Kidney glomerular epithelial cell (primary cell): ENCODE results near the gene NUDC.
"Not testable (repeated sequence)": the region's sequence is repeated elsewhere in the genome, so short reads cannot be mapped to it uniquely, and the experiment has no call there.

Experiments
- DNase-seq: peaks from one replicate; lab custom pipeline; 2025; lab: John Stamatoyannopoulos, UW

NUDC gene

GRCh38 chr1:26911399-26912146 lies 10.0 kb upstream of the NUDC start:
- no peak for DNase-seq

GRCh38 chr1:26912147-26912490 lies 9.4 kb upstream of the NUDC start:
- DNase-seq = no peak

- DNase-seq = no peak
These were observed 8.2 kb upstream of the NUDC start for GRCh38 chr1:26913389-26913753.

- DNase-seq = no peak
These were observed 7.6 kb upstream of the NUDC start, which contains the start of gene NR0B2 for GRCh38 chr1:26913754-26914619. Gene NR0B2, minus strand, starts transcription at chr1:26913975. Its CDS starts 35 bp downstream, at chr1:26913940.

GRCh38 chr1:26915204-26915842 lies 6.2 kb upstream of the NUDC start:
- no peak for DNase-seq

DNA sequence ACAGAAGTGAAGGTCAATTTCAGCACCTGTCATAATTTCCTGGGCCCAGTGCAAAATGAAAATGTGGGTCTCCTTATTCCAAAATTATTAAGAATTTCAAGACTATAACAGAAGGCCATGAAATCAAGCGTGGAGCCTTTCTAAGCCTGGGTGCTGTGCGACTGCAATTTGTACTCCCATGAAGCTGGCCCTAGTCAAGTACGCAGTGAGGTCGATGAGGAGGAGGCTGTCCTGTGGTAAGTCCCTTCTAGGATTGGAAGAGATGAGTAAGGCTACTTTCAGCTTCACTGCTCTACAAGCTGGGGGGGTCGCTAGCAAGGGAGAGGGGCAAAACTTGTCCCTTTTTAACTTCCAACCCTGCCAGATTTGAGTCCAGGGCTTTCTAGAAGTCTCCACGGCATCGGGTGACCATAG lies 410 bp upstream of the NUDC start:
- DNase-seq = no peak

- DNase-seq = no peak
These were observed 837 bp downstream of the NUDC start for GRCh38 chr1:26922431-26922729.

- DNase-seq = no peak
These were observed 1.4 kb downstream of the NUDC start for GRCh38 chr1:26922901-26923300.

DNA sequence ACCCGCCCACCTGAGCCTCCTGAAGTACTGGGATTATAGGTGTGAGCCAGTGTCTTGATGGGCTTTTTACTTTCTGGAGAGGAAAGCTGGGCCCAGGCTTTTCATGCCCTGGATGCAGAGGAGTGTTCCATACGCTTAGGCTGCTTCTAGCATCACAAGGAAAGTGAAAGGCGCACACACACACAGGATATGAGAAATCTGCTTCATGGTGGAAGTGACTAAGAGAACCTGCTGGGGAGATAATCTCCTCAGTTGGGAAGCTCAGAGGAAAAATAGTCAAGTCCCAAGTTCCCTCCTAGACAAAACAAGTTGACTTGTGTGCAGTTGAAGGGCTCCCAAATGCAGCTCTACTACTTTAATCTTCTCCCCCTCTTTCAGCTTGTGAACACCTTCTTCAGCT lies 2.2 kb downstream of the NUDC start:
- no peak for DNase-seq

DNA sequence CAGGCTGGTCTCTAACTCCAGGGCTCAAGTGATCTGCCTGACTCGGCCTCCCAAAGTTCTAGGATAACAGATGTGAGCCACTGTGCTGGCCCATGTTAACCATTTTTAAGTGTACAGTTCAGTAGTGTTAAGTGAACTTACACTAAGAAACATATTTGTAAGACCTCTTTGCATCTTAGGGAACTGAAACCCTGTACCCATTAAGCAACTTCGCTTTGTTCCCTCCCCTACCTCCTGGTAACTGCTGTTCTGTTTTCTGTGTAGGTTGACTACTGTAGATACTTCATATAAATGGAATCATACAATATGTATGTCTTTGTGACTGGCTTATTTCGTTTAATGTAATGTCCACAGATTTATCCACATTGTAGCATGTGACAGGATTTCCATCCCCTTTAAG lies 11.0 kb downstream of the NUDC start:
- DNase-seq = no peak

- DNase-seq = no peak
These were observed 15.3 kb downstream of the NUDC start for GRCh38 chr1:26936823-26937222.

DNA sequence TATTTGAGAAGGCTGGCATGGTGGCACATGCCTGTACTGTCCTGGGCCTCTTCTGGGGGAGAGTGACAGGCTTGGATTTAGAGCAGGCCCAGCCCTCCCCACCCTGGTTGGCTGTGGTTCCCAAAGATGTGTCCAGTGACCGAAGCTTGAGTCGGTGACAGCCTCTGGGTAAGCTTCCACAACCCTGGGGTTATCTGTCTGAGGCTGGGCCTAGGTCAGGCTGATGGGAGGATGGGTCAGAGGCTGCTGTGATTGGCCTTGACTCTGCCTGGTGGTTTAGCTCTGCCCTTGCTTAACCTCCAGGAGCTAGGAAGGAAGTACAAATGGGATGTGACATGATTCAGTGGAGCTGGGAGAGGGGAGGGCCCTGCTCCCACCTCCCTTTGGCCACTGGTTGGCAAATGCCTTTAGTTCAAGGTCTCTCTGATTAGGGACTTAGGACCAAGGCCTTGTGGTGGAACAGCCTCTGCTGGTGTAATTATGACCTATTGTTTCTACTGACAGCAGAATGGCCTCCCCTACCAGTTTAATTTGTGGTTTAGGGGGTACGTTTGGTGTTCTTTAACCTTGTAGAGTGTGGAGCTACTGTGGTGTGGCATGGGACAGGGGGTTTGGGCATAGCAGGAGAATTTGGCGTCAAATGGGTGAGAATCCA lies 16.6 kb downstream of the NUDC start:
- no peak for DNase-seq

DNA sequence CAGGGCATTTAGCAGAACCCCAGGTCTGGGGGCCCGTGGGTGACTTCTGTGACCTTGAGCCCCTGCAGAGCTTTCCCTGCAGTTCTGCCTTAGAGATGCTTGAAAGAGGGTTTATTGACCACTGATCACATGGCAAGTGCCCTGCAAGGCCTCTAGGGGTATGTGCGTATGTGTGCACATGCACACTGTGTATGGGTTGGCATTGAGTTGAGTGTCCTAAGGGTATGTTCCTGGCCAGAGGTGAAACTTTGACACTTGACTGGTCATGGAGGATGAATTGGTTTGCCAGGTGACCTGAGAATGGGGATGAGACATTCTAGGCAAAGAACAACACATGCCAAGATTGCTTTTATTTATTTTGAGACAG lies 17.1 kb downstream of the NUDC start:
- DNase-seq = no peak

GRCh38 chr1:26941311-26941710 lies 19.8 kb downstream of the NUDC start:
- DNase-seq = no peak

DNA sequence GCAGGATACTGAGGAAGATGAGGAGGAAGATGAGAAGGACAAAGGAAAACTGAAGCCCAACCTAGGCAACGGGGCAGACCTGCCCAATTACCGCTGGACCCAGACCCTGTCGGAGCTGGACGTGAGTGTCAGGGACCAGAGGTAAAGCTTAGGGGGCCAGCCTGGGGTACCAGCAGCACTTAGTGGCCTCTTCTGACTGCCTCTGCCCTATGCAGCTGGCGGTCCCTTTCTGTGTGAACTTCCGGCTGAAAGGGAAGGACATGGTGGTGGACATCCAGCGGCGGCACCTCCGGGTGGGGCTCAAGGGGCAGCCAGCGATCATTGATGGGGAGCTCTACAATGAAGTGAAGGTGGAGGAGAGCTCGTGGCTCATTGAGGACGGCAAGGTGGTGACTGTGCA lies 21.1 kb downstream of the NUDC start:
- no peak for DNase-seq

DNA sequence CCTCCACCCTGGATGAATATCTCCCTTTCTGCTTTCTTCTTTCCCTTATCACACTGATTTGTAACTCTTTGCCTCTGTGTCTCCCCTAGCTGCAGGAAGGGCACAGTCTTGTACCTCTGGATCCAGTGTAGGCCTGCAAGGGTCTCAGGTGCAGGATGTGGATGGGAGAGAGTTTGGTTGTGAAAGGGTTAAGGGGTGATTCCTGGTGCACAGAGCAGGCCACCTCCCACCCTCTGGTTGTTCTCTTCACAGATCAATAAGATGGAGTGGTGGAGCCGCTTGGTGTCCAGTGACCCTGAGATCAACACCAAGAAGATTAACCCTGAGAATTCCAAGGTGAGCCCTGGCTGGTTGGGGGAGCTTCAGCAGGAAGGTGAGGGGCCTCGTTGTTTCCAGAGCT lies 23.6 kb downstream of the NUDC start:
- no peak for DNase-seq

DNA sequence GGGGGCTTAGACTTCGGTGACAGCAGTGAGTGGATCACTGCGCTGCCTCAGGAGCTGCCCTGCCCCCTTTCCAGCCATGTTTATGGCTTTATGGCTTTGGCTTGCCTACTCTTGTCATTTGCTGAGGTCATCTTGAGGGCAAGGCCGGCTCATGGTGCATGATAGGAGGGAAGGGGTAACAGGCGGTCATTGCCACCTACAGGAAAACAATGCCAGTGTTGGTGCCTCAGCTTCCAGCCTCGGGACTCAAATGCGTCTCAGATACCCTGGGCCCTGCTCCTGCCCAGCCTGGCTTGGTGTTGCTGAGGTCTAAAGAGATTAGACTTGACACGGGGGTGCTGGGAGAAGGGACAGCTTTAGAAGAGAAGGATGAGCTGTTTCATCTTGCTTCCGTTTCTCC lies 24.2 kb downstream of the NUDC start:
- DNase-seq = no peak

DNA sequence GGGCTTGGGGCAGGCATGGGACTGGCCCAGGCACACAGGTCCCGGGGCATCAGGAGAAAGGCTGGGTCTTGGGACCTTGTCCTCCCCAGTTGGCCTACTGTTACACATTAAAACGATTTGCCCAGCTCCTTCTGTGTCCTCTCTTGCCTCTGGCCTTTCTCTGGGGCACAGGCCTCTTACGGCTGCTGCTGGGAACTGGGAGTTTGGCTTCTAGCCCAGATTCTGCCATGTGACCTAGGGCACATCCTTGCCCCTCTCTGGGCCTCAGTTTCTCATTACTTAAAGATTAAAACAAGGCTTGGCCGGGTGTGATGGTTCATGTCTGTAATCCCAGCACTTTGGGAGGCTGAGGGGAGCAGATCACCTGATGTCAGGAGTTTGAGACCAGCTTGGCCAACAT lies 24.7 kb downstream of the NUDC start:
- no peak for DNase-seq

DNA sequence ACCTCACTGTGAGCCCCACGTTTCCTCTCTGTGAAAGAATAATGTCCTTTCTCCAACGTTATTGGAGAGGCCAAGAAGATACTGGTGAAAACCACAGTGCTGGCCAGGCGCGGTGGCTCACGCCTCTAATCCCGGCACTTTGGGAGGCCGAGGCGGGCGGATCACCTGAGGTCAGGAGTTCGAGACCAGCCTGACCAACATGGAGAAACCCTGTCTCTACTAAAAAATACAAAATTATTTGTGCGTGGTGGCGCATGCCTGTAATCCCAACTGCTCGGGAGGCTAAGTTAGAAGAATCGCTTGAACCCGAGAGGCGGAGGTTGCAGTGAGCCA lies 27.1 kb downstream of the NUDC start:
- not testable (repeated sequence) for DNase-seq

DNA sequence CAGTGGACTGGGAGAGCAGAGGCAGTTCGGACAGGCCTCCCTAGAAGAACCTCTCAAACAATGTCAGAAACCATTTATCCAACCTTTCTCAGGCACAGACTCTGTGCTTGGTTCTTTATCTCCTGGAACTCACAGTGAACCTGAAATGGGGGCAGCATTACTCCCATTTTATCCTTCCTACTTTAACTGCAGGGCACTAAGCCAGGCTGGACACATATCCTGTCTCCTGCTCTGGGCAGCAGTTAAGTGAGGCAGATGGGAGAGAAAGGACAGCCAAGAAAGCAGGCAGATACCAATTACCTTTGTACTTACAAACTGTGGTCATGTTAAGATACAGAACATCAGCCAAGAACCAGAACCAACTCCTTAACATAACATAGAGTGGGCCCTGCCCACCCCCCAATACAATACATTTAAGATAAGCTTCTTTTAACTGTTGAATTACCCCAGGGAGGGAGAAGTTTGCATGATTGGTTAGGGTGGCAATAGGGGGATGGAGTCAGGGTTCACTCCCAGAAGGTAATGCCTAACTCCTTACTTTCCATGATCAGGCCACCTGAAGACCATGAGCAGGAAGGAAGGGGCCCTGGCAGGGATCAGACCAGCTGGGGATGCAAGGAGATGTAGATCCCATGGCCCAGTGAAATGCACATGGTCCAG lies 27.9 kb downstream of the NUDC start:
- no peak for DNase-seq

GRCh38 chr1:26949926-26950319 lies 28.4 kb downstream of the NUDC start:
- DNase-seq = no peak

DNA sequence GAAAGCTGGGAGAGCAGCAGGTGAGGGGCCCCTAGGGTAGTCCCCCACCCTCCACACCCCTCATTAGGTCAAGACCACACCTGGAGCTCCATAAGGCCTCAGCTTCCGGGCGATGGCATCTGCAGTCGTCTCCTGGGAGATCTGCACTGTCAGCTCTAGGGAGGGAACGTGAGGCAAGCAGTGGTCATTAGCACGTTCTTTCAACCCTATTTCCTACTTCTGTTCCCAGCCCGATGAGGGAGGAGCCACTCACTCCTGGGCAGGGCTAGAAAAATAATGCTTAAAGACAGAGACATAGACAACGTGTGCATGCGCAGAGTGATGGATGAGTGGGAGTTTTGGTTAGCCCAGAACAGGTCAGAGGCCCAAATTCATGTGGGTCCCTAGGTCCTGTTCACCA lies 29.1 kb downstream of the NUDC start:
- DNase-seq = no peak
